ENCODE measurements around the gene EPM2A. TPM values are rescaled to one million over a fixed set of nuclear protein-coding genes. Genes with fewer than 3 reads are reported as not detected.
A peak's percentile ranks its signal among the peaks of the same experiment; 100 is the strongest.

EPM2A gene
- 3.7 and 5.8 TPM in 2 replicates for total RNA-seq (2014; rRNA removed; shearing (Covaris generic))

- H3K27me3 ChIP-seq (ENCODE audit: control insufficient read depth, insufficient read depth, low read length): no peaks in the 10 kb centered on the region
- DNase-seq: peak; percentile 89
- H3K36me3 ChIP-seq (replicated peaks; ENCODE audit: control insufficient read depth, insufficient read depth, low read length): no peaks in the 10 kb centered on the region
- H3K4me3 ChIP-seq (ENCODE audit: insufficient read depth, low read depth, low read length): peak within 1 kb of the TSS; percentile 59
Measured at GRCh38 chr6:145735356-145736165, at the start of gene EPM2A. Gene EPM2A, minus strand, starts transcription at chr6:145735520. Its CDS starts 22 bp downstream, at chr6:145735498.

GRCh38 chr6:145784683-145785082, 49.4 kb upstream of the EPM2A start:
- no peaks in the 10 kb centered on the region for H3K27me3 ChIP-seq (ENCODE audit: control insufficient read depth, insufficient read depth, low read length)
- 0 out of 2 replicates have a peak, but pooled peaks cover 1% of the 10 kb centered on the region for H3K36me3 ChIP-seq (replicated peaks; ENCODE audit: control insufficient read depth, insufficient read depth, low read length)
- H3K4me3 ChIP-seq (ENCODE audit: insufficient read depth, low read depth, low read length): no peak overlapping the region
- DNase-seq: no peak

GRCh38 chr6:145783796-145784195, 48.5 kb upstream of the EPM2A start:
- H3K36me3 ChIP-seq (replicated peaks; ENCODE audit: control insufficient read depth, insufficient read depth, low read length): 0 out of 2 replicates have a peak, but pooled peaks cover 1% of the 10 kb centered on the region
- H3K27me3 ChIP-seq (ENCODE audit: control insufficient read depth, insufficient read depth, low read length): no peaks in the 10 kb centered on the region
- H3K4me3 ChIP-seq (ENCODE audit: insufficient read depth, low read depth, low read length): no peak overlapping the region
- DNase-seq: no peak

- Histone ChIP-seq H3K27me3 (ENCODE audit: control insufficient read depth, insufficient read depth, low read length) (no peaks in the 10 kb centered on the region), H3K36me3 (replicated peaks; ENCODE audit: control insufficient read depth, insufficient read depth, low read length) (no peaks in the 10 kb centered on the region), H3K4me3 (ENCODE audit: insufficient read depth, low read depth, low read length) (no peak overlapping the region)
- DNase-seq: no peak
Measured at GRCh38 chr6:145772846-145773245, 37.5 kb upstream of the EPM2A start.

- no peak for DNase-seq
- Histone ChIP-seq H3K27me3 (ENCODE audit: control insufficient read depth, insufficient read depth, low read length) (no peaks in the 10 kb centered on the region), H3K4me3 (ENCODE audit: insufficient read depth, low read depth, low read length) (no peak overlapping the region), H3K36me3 (replicated peaks; ENCODE audit: control insufficient read depth, insufficient read depth, low read length) (no peaks in the 10 kb centered on the region)
Measured at GRCh38 chr6:145765449-145765848, 30.1 kb upstream of the EPM2A start.

- H3K36me3 ChIP-seq (replicated peaks; ENCODE audit: control insufficient read depth, insufficient read depth, low read length): no peaks in the 10 kb centered on the region
- no peak for DNase-seq
- no peak overlapping the region for H3K4me3 ChIP-seq (ENCODE audit: insufficient read depth, low read depth, low read length)
- no peaks in the 10 kb centered on the region for H3K27me3 ChIP-seq (ENCODE audit: control insufficient read depth, insufficient read depth, low read length)
Measured at GRCh38 chr6:145763742-145764141, 28.4 kb upstream of the EPM2A start.

- Histone ChIP-seq H3K36me3 (replicated peaks; ENCODE audit: control insufficient read depth, insufficient read depth, low read length) (no peaks in the 10 kb centered on the region), H3K27me3 (ENCODE audit: control insufficient read depth, insufficient read depth, low read length) (no peaks in the 10 kb centered on the region), H3K4me3 (ENCODE audit: insufficient read depth, low read depth, low read length) (no peak overlapping the region)
- DNase-seq: no peak
Measured at GRCh38 chr6:145761584-145761983, 26.3 kb upstream of the EPM2A start.

GRCh38 chr6:145758113-145758512, 22.8 kb upstream of the EPM2A start:
- Histone ChIP-seq H3K4me3 (ENCODE audit: insufficient read depth, low read depth, low read length) (no peak overlapping the region), H3K36me3 (replicated peaks; ENCODE audit: control insufficient read depth, insufficient read depth, low read length) (no peaks in the 10 kb centered on the region), H3K27me3 (ENCODE audit: control insufficient read depth, insufficient read depth, low read length) (no peaks in the 10 kb centered on the region)
- no peak for DNase-seq

- H3K36me3 ChIP-seq (replicated peaks; ENCODE audit: control insufficient read depth, insufficient read depth, low read length): no peaks in the 10 kb centered on the region
- DNase-seq: no peak
Measured at GRCh38 chr6:145756170-145756662, 20.9 kb upstream of the EPM2A start.

GRCh38 chr6:145755682-145756081, 20.4 kb upstream of the EPM2A start:
- H3K36me3 ChIP-seq (replicated peaks; ENCODE audit: control insufficient read depth, insufficient read depth, low read length): no peaks in the 10 kb centered on the region

More at GRCh38 chr6:145756170-145756662, 20.9 kb upstream of the EPM2A start:
- H3K4me3 ChIP-seq (ENCODE audit: insufficient read depth, low read depth, low read length): no peak overlapping the region
- H3K27me3 ChIP-seq (ENCODE audit: control insufficient read depth, insufficient read depth, low read length): no peaks in the 10 kb centered on the region

GRCh38 chr6:145752638-145753037, 17.3 kb upstream of the EPM2A start:
- no peaks in the 10 kb centered on the region for H3K36me3 ChIP-seq (replicated peaks; ENCODE audit: control insufficient read depth, insufficient read depth, low read length)
- no peak for DNase-seq
- H3K27me3 ChIP-seq (ENCODE audit: control insufficient read depth, insufficient read depth, low read length): no peaks in the 10 kb centered on the region
- no peak overlapping the region for H3K4me3 ChIP-seq (ENCODE audit: insufficient read depth, low read depth, low read length)

More at GRCh38 chr6:145755682-145756081, 20.4 kb upstream of the EPM2A start:
- no peaks in the 10 kb centered on the region for H3K27me3 ChIP-seq (ENCODE audit: control insufficient read depth, insufficient read depth, low read length)
- no peak overlapping the region for H3K4me3 ChIP-seq (ENCODE audit: insufficient read depth, low read depth, low read length)
- DNase-seq: no peak

GRCh38 chr6:145749632-145750031, 14.3 kb upstream of the EPM2A start:
- H3K4me3 ChIP-seq (ENCODE audit: insufficient read depth, low read depth, low read length): no peak overlapping the region
- no peaks in the 10 kb centered on the region for H3K27me3 ChIP-seq (ENCODE audit: control insufficient read depth, insufficient read depth, low read length)
- H3K36me3 ChIP-seq (replicated peaks; ENCODE audit: control insufficient read depth, insufficient read depth, low read length): no peaks in the 10 kb centered on the region
- no peak for DNase-seq

- no peak for DNase-seq
- Histone ChIP-seq H3K27me3 (ENCODE audit: control insufficient read depth, insufficient read depth, low read length) (no peaks in the 10 kb centered on the region), H3K4me3 (ENCODE audit: insufficient read depth, low read depth, low read length) (no peak overlapping the region)
Measured at GRCh38 chr6:145745861-145746260, 10.5 kb upstream of the EPM2A start.

GRCh38 chr6:145744619-145745018, 9.3 kb upstream of the EPM2A start:
- H3K27me3 ChIP-seq (ENCODE audit: control insufficient read depth, insufficient read depth, low read length): no peaks in the 10 kb centered on the region
- H3K4me3 ChIP-seq (ENCODE audit: insufficient read depth, low read depth, low read length): no peak overlapping the region
- no peak for DNase-seq
- no peaks in the 10 kb centered on the region for H3K36me3 ChIP-seq (replicated peaks; ENCODE audit: control insufficient read depth, insufficient read depth, low read length)

More at GRCh38 chr6:145745861-145746260, 10.5 kb upstream of the EPM2A start:
- no peaks in the 10 kb centered on the region for H3K36me3 ChIP-seq (replicated peaks; ENCODE audit: control insufficient read depth, insufficient read depth, low read length)

- Histone ChIP-seq H3K36me3 (replicated peaks; ENCODE audit: control insufficient read depth, insufficient read depth, low read length) (no peaks in the 10 kb centered on the region), H3K27me3 (ENCODE audit: control insufficient read depth, insufficient read depth, low read length) (no peaks in the 10 kb centered on the region), H3K4me3 (ENCODE audit: insufficient read depth, low read depth, low read length) (no peak overlapping the region)
- no peak for DNase-seq
Measured at GRCh38 chr6:145743332-145743731, 8.0 kb upstream of the EPM2A start.

All from H7 (cell line).